ENCODE results near the gene NUDC. TPM values are rescaled to one million over a fixed set of nuclear protein-coding genes. Genes with fewer than 3 reads are reported as not detected.

Gene NUDC
- total RNA-seq, 1 experiment from 2014 or later = 161 TPM

GRCh38 chr1:26913389-26913753 lies 8.2 kb upstream of the NUDC start:
- Histone ChIP-seq H3K4me1 (ENCODE audit: control insufficient read depth, insufficient read depth, low read length) (peaks cover 49% of the 10 kb centered on the region), H3K4me3 (ENCODE audit: low read depth in 2 of 2, low read length in 2 of 2) (peak overlapping the region; percentile 2 to 33; a peak in 3 of 4 replicates), H3K27me3 (ENCODE audit: control insufficient read depth, insufficient read depth, low read length) (no peaks in the 10 kb centered on the region), H3K36me3 (ENCODE audit: control insufficient read depth, insufficient read depth, low read length) (no peaks in the 10 kb centered on the region), H3K27ac (ENCODE audit: low read length) (peak overlapping the region; percentile 83), H3K9me3 (ENCODE audit: control insufficient read depth, insufficient read depth, low read depth, low read length) (no peaks in the 10 kb centered on the region)
- BruUV-seq (replicated peaks) = no TSS peak
- intact Hi-C loops (cut with micrococcal nuclease; ENCODE audit: unreplicated experiment) = no loop called here
- in situ Hi-C loops (cut with HindIII; ENCODE audit: low pct_unique_long_range_greater_than_20kb, low sequenced_read_pairs) = no loop called here
- POLR2A ChIA-PET = interaction anchor here (0.7 kb wide), 1 partner anchor 290 kb away, joined by 3 read pairs; no protein-coding TSS in a partner anchor
- DNase-seq (ENCODE audit: low read depth, low spot score) (no peak), ATAC-seq (peak; percentile 53)
- CTCF ChIA-PET = interaction anchor here (0.6 kb wide), 1 partner anchor 17 kb away, joined by 5 read pairs; no protein-coding TSS in a partner anchor
- TF ChIP-seq SIN3A (IDR thresholded peaks at IDR 0.05; ENCODE audit: borderline replicate concordance, insufficient read depth, low read depth, low read length) = no peak
- TF ChIP-seq POLR2AphosphoS5 (IDR thresholded peaks at IDR 0.05; ENCODE audit: low read depth, low read length) = no peak
- no peak for TF ChIP-seq TCF7L2 (IDR thresholded peaks at IDR 0.05; ENCODE audit: low read depth, low read length)
- TF ChIP-seq CTCF (IDR thresholded peaks at IDR 0.05) = no peak
- TF ChIP-seq REST (IDR thresholded peaks at IDR 0.05; ENCODE audit: insufficient read depth in 1 of 2, low read depth in 2 of 2, low read length in 1 of 2) = no peak

- DNase-seq (ENCODE audit: low read depth, low spot score) (no peak), ATAC-seq (peak; percentile 89)
These were observed 7.6 kb upstream of the NUDC start, which contains the start of gene NR0B2 for GRCh38 chr1:26913754-26914619. NR0B2 (minus strand) TSS chr1:26913975; CDS start chr1:26913940, 35 bp downstream.

More at GRCh38 chr1:26913754-26914619, 7.6 kb upstream of the NUDC start, which contains the start of gene NR0B2:
- TF ChIP-seq POLR2AphosphoS5 (IDR thresholded peaks at IDR 0.05; ENCODE audit: low read depth, low read length) = peak; percentile 73
- 0 out of 2 replicates have a peak, but pooled peaks have one; percentile 66 for TF ChIP-seq SIN3A (IDR thresholded peaks at IDR 0.05; ENCODE audit: borderline replicate concordance, insufficient read depth, low read depth, low read length)
- TF ChIP-seq TCF7L2 (IDR thresholded peaks at IDR 0.05; ENCODE audit: low read depth, low read length) = peak; percentile 81
- TF ChIP-seq REST (IDR thresholded peaks at IDR 0.05; ENCODE audit: insufficient read depth in 1 of 2, low read depth in 2 of 2, low read length in 1 of 2) = no peak
- no peak for TF ChIP-seq CTCF (IDR thresholded peaks at IDR 0.05)
- intact Hi-C loops (cut with micrococcal nuclease; ENCODE audit: unreplicated experiment) (no loop called here), in situ Hi-C loops (cut with HindIII; ENCODE audit: low pct_unique_long_range_greater_than_20kb, low sequenced_read_pairs) (no loop called here)
- H3K4me1 ChIP-seq (ENCODE audit: control insufficient read depth, insufficient read depth, low read length) = peaks cover 49% of the 10 kb centered on the region
- POLR2A ChIA-PET = interaction anchor here (0.7 kb wide), 1 partner anchor 290 kb away, joined by 3 read pairs; no protein-coding TSS in a partner anchor
- no peaks in the 10 kb centered on the region for H3K9me3 ChIP-seq (ENCODE audit: control insufficient read depth, insufficient read depth, low read depth, low read length)
- H3K36me3 ChIP-seq (ENCODE audit: control insufficient read depth, insufficient read depth, low read length) = no peaks in the 10 kb centered on the region
- peak within 1 kb of the TSS; percentile 83 for H3K27ac ChIP-seq (ENCODE audit: low read length)
- H3K4me3 ChIP-seq (ENCODE audit: low read depth in 2 of 2, low read length in 2 of 2) = peak within 1 kb of the TSS; percentile 2 to 33; a peak in 3 of 4 replicates
- no peaks in the 10 kb centered on the region for H3K27me3 ChIP-seq (ENCODE audit: control insufficient read depth, insufficient read depth, low read length)
- CTCF ChIA-PET = interaction anchor here (0.6 kb wide), 1 partner anchor 18 kb away, joined by 5 read pairs; no protein-coding TSS in a partner anchor
- no TSS peak for BruUV-seq (replicated peaks)

All from Panc1 (cell line).